A549 (cell line): ENCODE measurements around the gene SORL1. TPM values are rescaled to one million over a fixed set of nuclear protein-coding genes. Genes with fewer than 3 reads are reported as not detected.

ENCODE experiments used
- ATAC-seq, 2 experiments: fragments of 200-7000 bp in 1 of 2; fragments of >200 bp in 1 of 2; cut with Nextera tagmentation in 1 of 2; cut with Tn5 transposase in 1 of 2; 3 replicates each; pipeline versions ENCODE4 v1.8.0 to v1.9.1; 2018 to 2020; ENCODE audit warnings: mild to moderate bottlenecking in 1 of 2, moderate library complexity in 1 of 2
- CTCF ChIA-PET: fragments of 300-600 bp; sonication (Branson Sonifier 250); formaldehyde crosslinking; extraction: SDS; loops from one replicate; lab custom pipeline; 2021; ENCODE audit warnings: antibody characterized with exemption, inconsistent platforms; lab: Yijun Ruan, JAX
- POLR2A ChIA-PET: fragments of 350-600 bp; formaldehyde crosslinking; extraction: SDS; loops from one replicate; lab custom pipeline; 2021; ENCODE audit warnings: antibody characterized with exemption, inconsistent platforms; lab: Yijun Ruan, JAX
- DNase-seq, 2 experiments: peaks; one replicate each; pipeline versions ENCODE4 v3.0.0 to v3.0.0-alpha.2; 2011 to 2016; ENCODE audit warnings: low read depth in 1 of 2, low spot score in 1 of 2
- FAIRE-seq: peaks from 2 replicates; lab custom pipeline; 2011; peaks lifted over from hg19 to GRCh38; lab: Jason Lieb, UNC
- H3K27ac ChIP-seq, 2 experiments: fragments of >200 bp; sonication (Bioruptor Twin); formaldehyde crosslinking; 3 replicates each; pipeline ENCODE4 v1.5.1; 2016 to 2017
- H3K4me1 ChIP-seq: fragments of >200 bp; sonication (Bioruptor Twin); formaldehyde crosslinking; 3 replicates; pipeline ENCODE4 v1.6.1; 2016
- H3K4me2 ChIP-seq: fragments of >200 bp; sonication (Bioruptor Twin); formaldehyde crosslinking; 3 replicates; pipeline ENCODE4 v1.6.1; 2016
- H3K4me3 ChIP-seq: fragments of >200 bp; sonication (Bioruptor Twin); formaldehyde crosslinking; 3 replicates; pipeline ENCODE4 v1.5.1; 2016
- H3K9me3 ChIP-seq: fragments of >200 bp; sonication (Bioruptor Twin); formaldehyde crosslinking; 3 replicates; pipeline ENCODE4 v1.6.1; 2016
- CBX8 ChIP-seq: fragments of 200-600 bp; sonication (generic); IDR thresholded peaks from 2 replicates; pipeline ENCODE4 v1.6.1; 2016
- CEBPB ChIP-seq, 2 experiments: fragments of >200 bp in 1 of 2; sonication (Bioruptor Twin) in 1 of 2; formaldehyde crosslinking in 1 of 2; IDR thresholded peaks; 2 replicates each; pipeline ENCODE4 v1.6.1; 2012 to 2016
- CHD2 ChIP-seq: fragments of 150-350 bp; IDR thresholded peaks from 2 replicates; pipeline ENCODE4 v1.6.1; 2014; ENCODE audit warnings: low read length; ENCODE audit not compliant: partially characterized antibody
- CTCF ChIP-seq: fragments of >200 bp; sonication (Bioruptor Twin); formaldehyde crosslinking; IDR thresholded peaks from 3 replicates; pipeline ENCODE4 v1.5.1; 2016
- E2F6 ChIP-seq: IDR thresholded peaks from 2 replicates; pipeline ENCODE4 v1.6.1; 2012; ENCODE audit warnings: low read depth, borderline replicate concordance
- EHMT2 ChIP-seq: fragments of 200-600 bp; sonication (generic); IDR thresholded peaks from 2 replicates; pipeline ENCODE4 v1.6.1; 2016; ENCODE audit warnings: antibody characterized with exemption, low read depth, mild to moderate bottlenecking, moderate library complexity
- FOSL2 ChIP-seq, 2 experiments: fragments of 450-650 bp in 1 of 2; fragments of >200 bp in 1 of 2; sonication (Bioruptor Twin) in 1 of 2; formaldehyde crosslinking; IDR thresholded peaks; 2 replicates each; pipeline versions ENCODE4 v1.5.0 to v1.6.1; 2016 to 2020; ENCODE audit warnings: mild to moderate bottlenecking in 1 of 2, moderate library complexity in 1 of 2
- FOXS1 ChIP-seq: fragments of 250-450 bp; sonication (Bioruptor Pico); IDR thresholded peaks from 2 replicates; pipeline ENCODE4 v1.5.0; 2020; ENCODE audit warnings: mild to moderate bottlenecking, moderate library complexity
- GATA3 ChIP-seq: IDR thresholded peaks from 2 replicates; pipeline ENCODE4 v1.6.1; 2012; ENCODE audit warnings: borderline replicate concordance
- HOXB13 ChIP-seq: fragments of 250-450 bp; sonication (Bioruptor Pico); IDR thresholded peaks from 2 replicates; pipeline ENCODE4 v1.5.0; 2020; ENCODE audit warnings: low read depth, mild to moderate bottlenecking, moderate library complexity
- JUNB ChIP-seq: fragments of >200 bp; sonication (Bioruptor Twin); formaldehyde crosslinking; IDR thresholded peaks from 2 replicates; pipeline ENCODE4 v1.6.1; 2016
- MYC ChIP-seq: IDR thresholded peaks from 2 replicates; pipeline ENCODE4 v1.6.1; 2012; ENCODE audit warnings: mild to moderate bottlenecking, inconsistent platforms, low read length, improper control_type of control experiment, borderline replicate concordance
- NR3C1 ChIP-seq: fragments of >200 bp; sonication (Bioruptor Twin); formaldehyde crosslinking; IDR thresholded peaks from 3 replicates; pipeline ENCODE4 v1.6.1; 2017
- POLR2A ChIP-seq: IDR thresholded peaks from 2 replicates; pipeline ENCODE4 v1.6.1; 2012; ENCODE audit warnings: mild to moderate bottlenecking, low read length
- RAD21 ChIP-seq, 2 experiments: fragments of >200 bp in 1 of 2; sonication (Bioruptor Twin) in 1 of 2; formaldehyde crosslinking in 1 of 2; IDR thresholded peaks in 1 of 2; conservative IDR thresholded peaks in 1 of 2; 2 replicates in 1 of 2; 3 replicates in 1 of 2; pipeline ENCODE4 v1.6.1; 2012 to 2018; ENCODE audit warnings: inconsistent platforms in 1 of 2
- RARB ChIP-seq: fragments of 250-450 bp; sonication (Bioruptor Pico); IDR thresholded peaks from 2 replicates; pipeline ENCODE4 v1.8.0; 2021; ENCODE audit warnings: mild to moderate bottlenecking, moderate library complexity
- RFX5 ChIP-seq: fragments of 450-650 bp; IDR thresholded peaks from 2 replicates; pipeline ENCODE4 v1.7.1; 2014; ENCODE audit warnings: antibody characterized with exemption, mild to moderate bottlenecking, moderate library complexity
- RNF2 ChIP-seq: fragments of 200-600 bp; sonication (generic); IDR thresholded peaks from 2 replicates; pipeline ENCODE4 v1.6.1; 2016; ENCODE audit warnings: low read depth, mild to moderate bottlenecking, antibody characterized with exemption, moderate library complexity, borderline replicate concordance
- SREBF2 ChIP-seq: fragments of 450-650 bp; IDR thresholded peaks from 2 replicates; pipeline ENCODE4 v1.6.1; 2014; ENCODE audit warnings: mild to moderate bottlenecking, moderate library complexity
- TFCP2L1 ChIP-seq: fragments of 250-450 bp; sonication (Bioruptor Pico); IDR thresholded peaks from 2 replicates; pipeline ENCODE4 v1.5.0; 2021; ENCODE audit warnings: mild to moderate bottlenecking
- TP53 ChIP-seq: fragments of 250-450 bp; sonication (Bioruptor Pico); IDR thresholded peaks from 2 replicates; pipeline ENCODE4 v1.5.0; 2021; ENCODE audit warnings: mild to moderate bottlenecking, moderate library complexity
- ZFP36 ChIP-seq: fragments of 450-650 bp; IDR thresholded peaks from 2 replicates; pipeline ENCODE4 v1.6.1; 2014; ENCODE audit warnings: borderline replicate concordance; ENCODE audit not compliant: partially characterized antibody
- WGBS: methylation state at CpG from one replicate; pipeline ENCODE4 v1.1.6; 2017; ENCODE audit errors: missing lambda C conversion rate; 5-methylcytosine and 5-hydroxymethylcytosine counted together
- polyA plus RNA-seq, 4 experiments: library from polyadenylated mRNA; depleted of rRNA in 3 of 4; stranded (reverse); fragments of >200 nt; fragmentation: RNase III in 1 of 4; extraction: RNeasy Plus Mini Kit Qiagen cat#74134 plus additional on column Dnase treatment in 1 of 4; gene quantifications; 2 replicates in 3 of 4; 3 replicates in 1 of 4; pipeline ENCODE4 v1.2.3, GENCODE V29; 2011 to 2017
- TF ChIP-seq, protein P1 (sequence below): fragments of 250-450 bp; sonication (Bioruptor Pico); IDR thresholded peaks from 2 replicates; pipeline ENCODE4 v1.5.0; 2021; ENCODE audit warnings: mild to moderate bottlenecking, moderate library complexity, borderline replicate concordance
- TF ChIP-seq, protein P2 (sequence below): fragments of 450-650 bp; IDR thresholded peaks from 2 replicates; pipeline ENCODE4 v1.6.1; 2014; ENCODE audit warnings: antibody characterized with exemption

SORL1 gene
- polyA plus RNA-seq, 2 of the 4 experiments (the other 2 are of a cell fraction): 0.45 to 3.8 TPM

- 78% methylated on average over 11 of the region's 11 CpGs for WGBS
- TF ChIP-seq MYC (no peak), HOXB13 (no peak), JUNB (no peak), POLR2A (no peak), E2F6 (no peak), RFX5 (no peak), SREBF2 (no peak), CHD2 (no peak), RARB (CRISPR knock-in tag) (no peak), RAD21 (conservative IDR thresholded peaks at IDR 0.05 in 1 of 2, IDR thresholded peaks at IDR 0.05 in 1 of 2) (no peak), CTCF (no peak), CBX8 (no peak), GATA3 (no peak), TP53 (CRISPR knock-in tag) (no peak), ZFP36 (no peak), EHMT2 (no peak), FOSL2 (IDR thresholded peaks at IDR 0.05) (no peak), FOSL2 (CRISPR knock-in tag; IDR thresholded peaks at IDR 0.05) (no peak)
- TF ChIP-seq, protein P1, sequence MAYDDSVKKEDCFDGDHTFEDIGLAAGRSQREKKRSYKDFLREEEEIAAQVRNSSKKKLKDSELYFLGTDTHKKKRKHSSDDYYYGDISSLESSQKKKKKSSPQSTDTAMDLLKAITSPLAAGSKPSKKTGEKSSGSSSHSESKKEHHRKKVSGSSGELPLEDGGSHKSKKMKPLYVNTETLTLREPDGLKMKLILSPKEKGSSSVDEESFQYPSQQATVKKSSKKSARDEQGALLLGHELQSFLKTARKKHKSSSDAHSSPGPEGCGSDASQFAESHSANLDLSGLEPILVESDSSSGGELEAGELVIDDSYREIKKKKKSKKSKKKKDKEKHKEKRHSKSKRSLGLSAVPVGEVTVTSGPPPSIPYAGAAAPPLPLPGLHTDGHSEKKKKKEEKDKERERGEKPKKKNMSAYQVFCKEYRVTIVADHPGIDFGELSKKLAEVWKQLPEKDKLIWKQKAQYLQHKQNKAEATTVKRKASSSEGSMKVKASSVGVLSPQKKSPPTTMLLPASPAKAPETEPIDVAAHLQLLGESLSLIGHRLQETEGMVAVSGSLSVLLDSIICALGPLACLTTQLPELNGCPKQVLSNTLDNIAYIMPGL (CRISPR knock-in tag): no peak
- Histone ChIP-seq H3K4me1 (no peaks in the 10 kb centered on the region), H3K27ac (no peak overlapping the region), H3K4me3 (no peak overlapping the region), H3K9me3 (no peaks in the 10 kb centered on the region), H3K4me2 (no peak overlapping the region)
- DNase-seq (no peak), ATAC-seq (no peak), FAIRE-seq (no peak)
- ChIA-PET POLR2A (no interaction called here), CTCF (interaction anchor here (1.4 kb wide), 1 partner anchor 319 kb away, joined by 3 read pairs; no protein-coding TSS in a partner anchor)
These were observed 61.7 kb downstream of the SORL1 start for GRCh38 chr11:121513807-121514206.

DNA sequence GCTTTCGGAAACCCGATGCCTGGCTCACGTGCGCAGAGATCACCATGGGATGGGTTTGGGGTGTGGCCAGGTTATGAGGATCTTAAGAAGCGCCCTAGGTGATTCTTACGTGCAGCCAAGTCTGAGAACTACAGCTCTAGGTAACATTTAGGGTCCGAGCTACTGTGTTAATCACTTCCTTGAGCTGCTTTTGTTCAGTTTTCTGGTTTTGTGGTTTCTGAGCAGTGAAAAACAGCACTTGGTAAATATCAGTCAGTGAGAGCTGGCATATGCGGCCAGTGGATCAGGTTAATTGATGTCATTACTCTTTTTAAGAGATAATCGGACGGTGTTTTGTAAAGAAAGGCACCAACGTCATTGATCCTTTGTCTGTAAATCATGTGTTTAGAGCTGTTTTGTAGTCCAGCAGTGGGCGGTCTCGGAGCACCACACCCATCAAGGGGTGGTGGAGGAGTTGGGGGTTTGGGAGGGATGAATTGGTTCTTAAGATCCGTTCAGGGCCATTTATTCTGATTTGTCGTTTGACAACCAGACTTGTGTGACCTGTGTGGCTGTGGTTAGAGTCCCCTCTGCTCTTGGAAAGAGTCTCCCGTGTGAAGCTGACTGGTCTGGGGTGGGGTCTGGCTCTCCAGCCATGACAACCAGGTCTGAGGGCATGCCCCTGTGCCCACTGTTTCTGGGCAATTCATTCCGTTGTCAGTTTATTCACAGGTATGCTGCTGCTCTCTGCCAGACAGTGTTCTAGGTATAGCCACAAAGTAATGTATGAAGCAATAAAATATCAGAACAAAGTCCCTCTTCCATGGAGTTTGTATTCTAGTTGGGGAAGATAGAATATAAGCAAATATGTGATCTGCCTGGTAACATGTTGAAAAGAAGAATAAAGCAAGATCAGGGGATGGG, 62.6 kb downstream of the SORL1 start:
- FAIRE-seq (no peak), DNase-seq (no peak), ATAC-seq (no peak)
- H3K9me3 ChIP-seq: no peaks in the 10 kb centered on the region
- 76% methylated on average over 16 of the region's 17 CpGs for WGBS
- no peak overlapping the region for H3K4me3 ChIP-seq
- CTCF ChIA-PET: interaction anchor here (1.4 kb wide), 1 partner anchor 320 kb away, joined by 3 read pairs; no protein-coding TSS in a partner anchor
- H3K4me1 ChIP-seq: no peaks in the 10 kb centered on the region
- H3K4me2 ChIP-seq: no peak overlapping the region
- no peak overlapping the region for H3K27ac ChIP-seq
- POLR2A ChIA-PET: no interaction called here
- TF ChIP-seq TFCP2L1 (CRISPR knock-in tag) (no peak), RNF2 (no peak), CEBPB (IDR thresholded peaks at IDR 0.05) (no peak), TP53 (CRISPR knock-in tag) (no peak), RAD21 (conservative IDR thresholded peaks at IDR 0.05 in 1 of 2, IDR thresholded peaks at IDR 0.05 in 1 of 2) (no peak), FOXS1 (CRISPR knock-in tag) (no peak), NR3C1 (no peak), GATA3 (no peak), POLR2A (no peak)
- TF ChIP-seq, protein P2, sequence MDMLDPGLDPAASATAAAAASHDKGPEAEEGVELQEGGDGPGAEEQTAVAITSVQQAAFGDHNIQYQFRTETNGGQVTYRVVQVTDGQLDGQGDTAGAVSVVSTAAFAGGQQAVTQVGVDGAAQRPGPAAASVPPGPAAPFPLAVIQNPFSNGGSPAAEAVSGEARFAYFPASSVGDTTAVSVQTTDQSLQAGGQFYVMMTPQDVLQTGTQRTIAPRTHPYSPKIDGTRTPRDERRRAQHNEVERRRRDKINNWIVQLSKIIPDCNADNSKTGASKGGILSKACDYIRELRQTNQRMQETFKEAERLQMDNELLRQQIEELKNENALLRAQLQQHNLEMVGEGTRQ: no peak
- TF ChIP-seq, protein P1 (CRISPR knock-in tag): no peak
